Fibroblast of peridontal ligament (primary cell): Measurements from ENCODE around the gene MACROH2A1.

Experiments
- DNase-seq: peaks from one replicate; pipeline ENCODE4 v3.0.0-alpha.2; 2010; ENCODE audit errors: extremely low read depth

MACROH2A1 gene

DNA sequence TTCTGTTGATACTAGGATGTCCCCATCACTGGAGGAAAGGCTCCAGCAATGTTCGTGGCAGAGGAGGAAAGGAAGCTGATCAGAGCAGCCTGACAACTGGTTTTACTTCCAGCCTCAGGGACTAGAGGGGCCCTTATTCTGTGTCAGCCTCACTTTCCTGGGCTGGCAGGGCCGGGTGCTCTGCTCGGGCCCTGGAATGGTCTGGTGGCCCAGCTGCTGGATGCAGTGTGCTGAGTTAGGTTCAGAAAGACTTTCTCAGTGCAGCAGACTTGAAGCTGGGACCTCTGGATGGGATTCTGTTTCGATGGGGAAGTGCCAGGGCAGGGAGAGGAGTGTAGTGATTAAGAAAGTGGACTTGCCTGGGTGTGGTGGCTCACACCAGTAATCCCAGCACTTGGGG lies 81.0 kb downstream of the MACROH2A1 start:
- no peak for DNase-seq

DNA sequence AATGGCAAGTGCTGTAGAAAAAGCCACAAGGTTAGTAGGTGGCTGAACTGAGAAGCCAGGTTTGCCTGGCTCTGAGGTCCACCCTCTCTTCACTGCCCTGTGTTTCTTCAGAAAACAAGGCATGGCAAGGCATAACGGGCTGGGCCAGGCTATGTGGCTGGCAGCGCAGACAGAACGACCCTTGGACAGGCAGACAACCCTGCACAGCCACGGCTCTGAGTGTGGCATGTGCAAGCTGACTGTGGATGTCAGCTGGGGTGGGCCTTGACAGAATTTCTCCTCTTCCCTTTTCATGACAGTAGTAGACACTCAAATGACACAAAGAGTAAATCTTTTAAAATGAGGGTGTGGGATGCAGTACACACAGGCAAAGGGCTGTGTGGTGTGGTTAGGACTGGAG lies 81.7 kb downstream of the MACROH2A1 start:
- no peak for DNase-seq

DNA sequence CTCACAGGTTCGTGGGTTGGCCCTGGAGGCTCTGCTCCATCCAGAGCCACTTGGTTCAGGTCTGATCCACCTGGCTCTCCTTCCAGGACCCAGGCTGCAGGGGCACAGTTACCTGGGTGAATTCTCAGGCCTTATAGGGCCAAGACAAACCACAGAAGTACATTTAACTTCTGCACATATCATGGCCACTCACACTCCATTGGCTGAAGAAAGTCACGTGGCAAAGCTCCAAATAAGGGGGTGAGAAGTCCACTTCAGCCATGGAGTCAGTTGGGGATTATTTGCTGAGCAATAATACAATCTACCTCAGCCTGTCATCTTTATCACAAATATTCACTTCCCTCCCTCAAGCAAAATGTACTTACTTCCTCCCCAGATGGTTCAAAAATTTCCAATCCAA lies 83.6 kb downstream of the MACROH2A1 start:
- no peak for DNase-seq

DNA sequence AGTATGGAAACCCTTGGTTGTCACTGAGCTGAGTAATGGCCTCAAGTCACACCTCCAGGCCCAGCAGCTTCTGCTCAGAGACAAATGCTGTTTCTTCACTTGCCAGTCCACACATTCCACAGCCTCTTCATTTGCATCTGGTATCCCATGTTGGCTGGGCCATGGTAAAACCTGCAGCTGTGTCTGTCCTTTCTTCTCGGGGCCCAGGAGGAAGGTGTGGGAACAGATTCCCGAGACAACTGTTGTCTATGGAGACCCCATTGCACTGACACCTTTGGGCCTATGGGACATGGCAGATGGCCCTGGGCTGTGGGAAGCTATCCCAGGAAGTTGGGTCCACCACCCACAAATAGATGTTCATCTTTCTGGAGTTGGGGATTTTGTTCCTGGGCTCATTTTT lies 85.1 kb downstream of the MACROH2A1 start:
- DNase-seq: no peak

DNA sequence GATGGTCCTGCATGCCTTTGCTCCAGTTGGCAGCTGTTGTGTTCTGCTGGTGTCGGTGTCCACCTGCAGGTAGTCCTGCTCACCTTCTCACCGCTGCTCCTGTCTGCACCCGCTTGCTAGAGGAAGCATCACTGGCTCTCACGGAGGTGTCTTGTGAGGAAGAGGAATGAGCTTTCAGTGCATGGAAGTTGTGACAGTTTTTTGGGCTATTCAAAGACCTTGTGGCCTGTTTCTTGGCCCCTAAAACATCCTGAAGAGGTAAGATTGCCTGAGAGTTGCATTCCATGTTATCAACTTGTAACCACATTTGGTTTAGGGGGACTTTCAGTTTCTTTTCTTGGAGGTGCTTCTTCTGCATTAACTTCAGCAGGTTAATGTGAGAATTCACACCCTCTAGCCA lies 85.6 kb downstream of the MACROH2A1 start:
- DNase-seq: no peak

DNA sequence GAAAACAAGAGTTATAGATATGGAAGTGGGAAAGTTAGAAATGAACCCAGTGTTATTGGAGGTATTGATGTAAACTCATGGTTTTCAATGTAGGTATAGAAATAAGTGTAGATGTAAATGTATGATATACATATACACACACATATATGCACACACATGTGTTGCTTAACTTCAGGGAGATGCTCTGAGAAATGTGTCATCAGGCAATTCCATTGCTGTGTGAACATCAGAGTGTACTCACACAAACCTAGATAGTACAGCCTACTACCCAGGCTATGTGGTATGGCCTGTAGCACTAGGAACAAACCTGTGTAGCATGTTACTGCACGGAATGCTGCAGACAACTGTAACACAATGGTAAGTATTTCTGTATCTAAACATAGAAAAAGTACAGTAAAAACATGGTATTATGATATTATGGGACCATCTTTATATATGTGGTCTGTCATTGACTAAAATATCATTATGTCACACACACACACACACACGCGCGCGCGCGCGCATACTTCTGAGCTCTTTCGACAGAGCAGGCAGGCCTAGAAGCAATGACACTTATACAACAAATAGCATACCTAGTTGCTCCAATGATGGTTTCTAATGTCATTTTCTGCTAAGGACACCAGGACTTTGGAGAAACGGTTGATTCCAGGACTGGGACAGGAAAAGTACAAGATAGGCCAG lies 86.6 kb downstream of the MACROH2A1 start:
- DNase-seq: no peak

DNA sequence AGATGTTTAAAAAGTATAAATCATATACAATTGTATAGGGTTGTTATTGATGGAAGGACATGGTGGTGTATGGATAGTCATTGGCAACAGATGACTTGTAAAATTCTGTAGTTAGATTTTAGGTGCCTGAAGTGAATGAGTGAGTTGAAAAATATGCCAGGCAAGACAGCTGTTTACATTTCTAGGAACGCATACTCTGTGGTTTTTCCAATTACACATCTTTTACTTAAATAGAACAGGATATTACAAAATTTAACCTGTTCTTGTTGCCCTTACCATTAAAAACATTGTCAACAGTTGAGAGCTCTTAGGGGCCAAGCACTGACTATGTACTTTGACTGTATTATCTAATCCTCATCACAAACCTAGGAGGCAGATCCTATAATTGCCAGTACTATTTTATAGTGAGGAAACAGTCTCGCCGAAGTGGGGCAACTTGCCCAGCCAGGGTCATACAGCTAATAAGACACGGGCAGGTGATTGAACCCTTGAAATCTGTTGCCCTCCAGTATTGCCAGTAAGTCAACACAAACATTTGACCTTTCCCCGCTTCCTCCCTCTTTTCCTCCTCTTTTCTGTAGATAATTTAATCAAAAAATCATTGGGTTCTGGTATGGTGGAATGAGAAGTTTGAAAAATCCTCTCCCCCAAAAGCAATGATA lies 88.6 kb downstream of the MACROH2A1 start:
- DNase-seq: peak; percentile 66

DNA sequence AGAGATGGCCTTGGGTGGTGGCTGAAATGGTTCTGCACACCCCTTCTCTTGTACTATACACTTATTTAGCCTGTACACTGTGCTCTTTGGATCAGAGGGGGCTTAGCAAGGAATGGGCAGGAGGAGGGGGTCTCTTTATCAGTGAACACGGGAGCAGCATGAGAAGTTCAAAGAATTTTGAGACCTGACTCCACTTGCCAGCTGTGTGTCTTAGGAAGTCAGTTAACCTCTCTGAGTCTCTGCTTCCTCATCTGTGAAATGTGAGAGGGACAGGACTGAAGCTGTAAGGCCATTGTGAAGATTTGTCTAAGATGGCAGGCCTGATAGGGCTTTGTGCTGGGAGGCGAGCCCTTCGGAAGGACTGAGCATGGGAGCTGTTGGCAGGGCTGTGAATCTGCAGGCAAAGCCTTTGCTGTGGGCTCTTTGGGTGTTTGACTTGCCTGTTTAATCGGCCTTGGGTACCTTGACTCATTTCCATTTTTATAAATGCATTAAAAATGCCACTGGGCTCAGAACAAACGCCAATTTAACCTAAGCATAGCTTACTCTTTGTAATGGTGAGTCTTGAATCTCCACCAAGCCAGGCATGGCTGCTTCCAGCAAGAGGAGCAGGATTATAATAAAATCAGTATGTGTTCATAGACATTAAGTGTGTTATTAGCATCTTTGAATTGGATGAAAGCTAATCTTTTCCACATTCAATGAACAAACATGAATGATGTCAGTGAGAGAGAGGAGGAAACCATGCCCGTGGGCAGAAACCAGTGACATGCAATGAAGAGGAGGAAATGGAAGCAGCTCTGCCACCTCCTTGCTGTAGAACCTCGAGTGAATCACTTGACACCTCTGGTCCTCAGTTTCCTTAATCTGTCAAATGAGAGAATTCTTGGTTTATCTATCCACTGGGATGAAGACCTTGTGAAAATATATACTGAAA lies 89.4 kb downstream of the MACROH2A1 start:
- DNase-seq: no peak

DNA sequence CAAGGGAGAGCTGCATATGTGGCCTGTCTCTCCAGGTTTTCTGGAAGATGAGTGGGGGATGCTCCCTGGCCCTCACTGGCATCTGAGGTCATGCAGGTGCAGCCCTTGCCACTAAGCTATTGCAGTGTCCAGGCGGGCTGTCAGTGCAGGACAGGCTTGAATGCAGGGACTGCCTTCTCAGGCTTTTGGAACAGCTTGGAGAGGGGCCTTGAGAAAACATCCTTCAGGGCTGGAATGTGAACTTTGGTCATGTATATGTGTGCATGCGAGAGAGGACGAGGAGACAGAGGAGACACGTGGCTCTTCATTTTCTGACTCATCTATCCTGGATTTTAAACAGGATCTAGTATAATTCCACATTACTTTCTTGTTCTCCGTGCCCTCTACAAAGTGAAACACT lies 90.3 kb downstream of the MACROH2A1 start:
- peak; percentile 60 for DNase-seq

DNA sequence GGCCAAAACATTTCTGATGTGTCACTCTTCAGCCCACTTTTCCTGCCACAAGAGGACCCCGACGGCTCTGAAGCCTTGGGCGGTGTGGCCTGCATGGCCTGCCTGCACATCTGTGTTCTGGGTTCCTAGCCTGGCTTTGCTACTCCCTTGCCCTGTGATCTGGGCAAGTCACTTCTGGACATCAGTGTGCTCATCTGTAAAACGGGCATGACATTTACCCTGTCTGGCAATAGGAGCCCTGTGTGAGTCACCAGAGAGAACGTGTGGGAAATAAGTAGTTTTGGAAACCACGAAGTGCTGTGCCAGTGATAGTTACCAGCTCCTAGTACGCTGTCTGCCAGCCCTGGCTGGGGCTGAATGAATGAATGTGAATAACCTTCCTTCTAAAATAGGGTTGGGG lies 90.8 kb downstream of the MACROH2A1 start:
- DNase-seq: peak; percentile 57

DNA sequence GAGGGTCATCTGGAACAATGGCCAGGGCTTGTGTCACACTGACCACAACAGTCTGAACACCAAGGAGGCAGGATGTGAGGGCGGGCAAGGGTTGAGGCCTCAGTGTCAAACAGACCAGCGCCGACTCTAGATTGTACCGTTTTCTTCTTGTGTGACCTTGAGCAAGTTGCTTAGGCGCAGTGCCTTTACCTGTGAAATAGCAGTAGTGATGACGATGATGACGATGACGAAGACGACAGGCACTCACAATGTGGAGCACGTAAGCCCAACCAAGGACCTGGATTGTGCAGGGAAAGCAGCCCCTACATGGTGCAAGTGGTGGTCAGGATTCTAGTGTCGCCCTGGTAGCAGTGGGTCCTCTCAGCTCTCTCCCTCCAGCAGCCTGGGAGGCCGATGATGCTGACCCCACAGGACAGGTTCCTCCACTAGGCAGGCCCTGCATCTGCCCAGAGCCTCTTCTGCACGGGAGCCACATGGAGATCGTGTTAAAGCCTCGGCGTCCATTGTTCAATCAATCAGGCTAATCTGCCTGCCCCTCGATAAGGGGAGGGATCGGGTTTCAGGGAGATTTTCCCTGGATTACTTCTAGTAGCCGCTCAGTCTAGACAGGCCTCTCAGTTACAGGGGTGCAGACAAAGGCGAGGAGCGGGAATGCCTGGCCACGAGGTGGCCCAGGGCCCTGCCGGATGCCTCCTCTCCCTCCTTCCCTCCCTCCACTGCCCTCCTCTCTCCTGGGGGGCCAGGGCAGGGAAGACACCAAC lies 91.7 kb downstream of the MACROH2A1 start:
- no peak for DNase-seq

DNA sequence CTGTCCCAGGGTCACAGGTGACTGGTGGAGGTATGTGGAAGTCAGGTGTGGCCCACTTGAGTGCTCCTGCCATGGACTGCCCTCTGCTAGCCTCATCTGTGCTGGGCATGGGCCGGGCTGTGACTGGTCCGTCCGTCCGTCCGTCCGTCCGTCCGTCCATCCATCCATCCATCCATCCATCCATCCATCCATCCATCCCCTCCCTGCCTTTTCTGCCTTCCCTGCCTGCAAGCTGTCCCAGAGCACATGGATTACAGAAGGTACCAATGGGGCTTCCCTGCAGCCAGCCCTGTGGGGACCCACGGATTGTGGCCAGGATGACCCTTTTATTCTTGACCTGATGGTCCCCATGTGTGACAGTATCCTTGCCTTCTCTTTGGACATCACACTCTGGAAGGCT lies 92.5 kb downstream of the MACROH2A1 start:
- DNase-seq: no peak

DNA sequence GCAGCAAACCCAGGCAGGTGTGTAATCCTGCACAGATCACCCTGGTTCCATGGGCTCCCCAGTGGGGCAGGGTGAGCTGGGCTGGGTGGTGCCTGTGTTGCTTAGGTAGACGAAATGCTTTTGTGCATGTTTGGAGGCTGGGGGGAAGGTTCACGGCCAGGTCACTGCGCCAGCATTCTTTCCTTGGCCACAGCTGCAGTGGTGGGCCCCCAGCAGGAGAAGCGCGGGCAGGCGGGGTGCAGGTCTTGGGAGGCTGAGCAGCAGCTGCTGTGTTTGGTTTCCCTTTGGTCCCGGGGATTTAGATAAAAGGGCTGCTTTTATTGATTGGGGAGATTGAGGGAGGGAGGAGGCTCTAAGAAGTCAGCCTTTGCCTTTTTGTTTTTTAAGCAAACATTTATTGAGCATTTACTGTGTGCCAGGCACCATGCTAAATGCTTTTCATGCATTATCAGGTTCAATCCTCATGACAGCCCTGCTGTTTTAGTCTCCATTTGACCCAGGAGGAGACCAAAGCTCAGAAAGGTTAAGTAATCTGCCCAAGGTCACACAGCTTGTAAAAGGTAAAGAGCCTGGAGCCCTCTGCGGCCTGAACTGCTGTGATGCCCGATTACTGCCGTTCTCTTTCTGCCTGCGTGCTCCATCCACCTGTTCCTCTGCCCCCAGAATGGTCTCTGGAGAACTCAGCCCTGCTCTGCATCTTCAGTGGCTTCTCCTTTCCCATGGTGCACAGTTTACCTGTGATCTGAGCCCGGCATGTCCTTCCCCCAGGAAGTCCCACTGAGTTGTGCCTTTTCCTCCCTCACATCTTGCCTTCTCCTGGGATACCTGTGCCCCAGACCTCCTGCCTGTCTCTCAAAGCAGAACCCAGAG lies 94.4 kb downstream of the MACROH2A1 start:
- DNase-seq: no peak

DNA sequence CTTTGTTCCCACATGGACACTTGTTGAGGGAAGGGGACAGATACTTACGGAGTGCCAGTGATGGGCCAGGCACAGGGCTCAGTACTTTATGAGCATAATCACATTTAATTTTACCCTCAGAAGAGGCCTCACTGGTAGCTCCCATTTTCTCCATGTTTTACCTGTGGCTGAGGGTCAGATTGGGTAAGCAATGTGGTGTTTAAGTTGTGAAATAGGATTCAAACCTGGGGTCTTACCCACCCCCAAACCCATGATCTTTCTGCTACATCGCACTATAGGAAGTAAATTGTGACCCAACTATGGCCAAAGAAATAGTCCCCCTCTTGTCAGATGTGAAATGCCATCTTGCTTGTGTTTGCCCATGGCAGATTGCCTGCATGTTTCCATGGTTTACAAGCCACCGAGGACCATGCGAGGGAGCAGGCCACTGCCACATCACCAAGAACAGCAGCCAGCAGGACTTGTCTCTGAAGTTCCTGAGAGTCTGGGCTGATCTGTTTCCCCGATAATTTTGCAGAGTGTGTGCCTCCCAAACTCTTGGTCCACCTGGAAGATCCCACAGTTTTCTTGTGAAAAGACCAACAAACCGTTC lies 95.4 kb downstream of the MACROH2A1 start:
- DNase-seq: no peak

DNA sequence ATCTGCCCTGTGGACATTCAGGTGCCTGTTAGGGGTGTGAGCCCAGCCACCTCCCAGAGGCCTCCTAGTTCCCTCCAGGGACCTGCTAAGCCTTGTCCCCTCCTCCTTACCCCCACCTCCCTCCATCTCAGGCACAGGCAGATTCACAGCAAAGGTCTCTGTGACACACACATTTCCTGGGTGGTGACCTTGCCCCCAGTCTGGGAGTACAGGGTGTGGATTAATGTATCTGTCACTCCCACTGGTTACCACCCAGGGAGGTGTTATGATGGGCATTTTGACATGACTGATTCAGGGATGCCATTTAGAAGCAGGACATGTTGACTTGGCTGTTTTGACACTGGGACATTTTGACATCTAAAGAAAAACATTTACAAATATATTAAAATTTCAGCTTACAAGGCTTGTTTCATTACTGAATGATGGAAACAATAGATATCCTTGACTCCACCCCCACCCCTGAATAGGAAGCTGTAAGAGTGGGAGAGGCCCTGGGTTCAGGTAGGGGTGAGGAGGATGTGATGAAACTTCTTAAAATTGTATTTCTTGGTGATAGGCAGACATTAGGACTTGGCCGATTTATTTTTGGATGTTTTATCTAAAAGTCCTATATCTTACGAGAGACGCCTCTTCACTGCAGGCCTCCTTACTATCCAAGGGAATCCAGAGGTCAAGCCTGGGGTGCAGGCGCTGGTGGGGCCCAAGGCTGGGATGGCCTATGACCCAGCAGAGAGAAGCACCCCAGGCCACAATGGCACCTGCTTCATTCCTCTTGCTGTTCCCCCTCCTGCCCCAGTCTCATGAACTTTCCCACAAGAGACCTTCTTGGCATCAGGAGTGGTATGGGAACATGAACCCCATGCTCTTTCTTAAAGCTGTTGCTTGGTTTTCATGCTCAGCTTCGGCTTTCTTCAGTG lies 101.9 kb downstream of the MACROH2A1 start:
- DNase-seq: no peak

DNA sequence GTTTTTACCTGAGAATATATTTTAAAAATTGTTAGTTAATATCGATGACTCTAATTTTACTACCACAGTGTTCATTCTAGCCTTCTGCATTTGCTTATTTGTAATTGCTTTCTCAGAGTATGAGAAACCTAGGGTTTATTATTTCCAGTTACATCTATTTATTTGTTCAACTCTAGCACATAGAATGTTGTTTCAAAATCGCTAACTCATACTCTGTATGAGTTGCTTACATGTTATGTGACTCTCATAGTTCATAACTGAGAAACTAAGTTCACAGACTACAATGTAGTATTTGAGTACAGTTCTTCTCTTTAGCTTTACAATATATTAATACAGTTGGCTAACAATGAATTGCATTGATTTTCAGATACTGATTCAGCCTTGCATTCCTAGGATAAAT lies 103.2 kb downstream of the MACROH2A1 start:
- DNase-seq: peak; percentile 36

DNA sequence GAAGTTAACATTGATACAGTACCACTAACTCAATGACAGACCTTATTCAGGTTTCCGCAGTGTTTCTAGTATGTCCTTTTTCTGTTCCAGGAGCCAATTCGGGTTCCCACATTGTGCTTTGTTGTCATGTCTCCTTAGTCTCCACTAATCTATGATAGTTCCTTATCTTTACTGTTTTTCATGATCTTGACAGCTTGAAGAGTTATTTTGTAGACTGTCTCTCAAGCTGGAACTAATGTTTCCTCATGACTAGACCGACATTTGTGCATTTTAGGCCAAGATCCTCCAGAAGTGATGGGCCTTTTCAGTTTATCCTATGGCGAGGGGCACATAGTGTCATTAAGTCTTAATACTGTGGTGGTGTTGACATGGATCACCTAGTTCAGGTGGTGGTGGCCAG lies 104.2 kb downstream of the MACROH2A1 start:
- DNase-seq: no peak

DNA sequence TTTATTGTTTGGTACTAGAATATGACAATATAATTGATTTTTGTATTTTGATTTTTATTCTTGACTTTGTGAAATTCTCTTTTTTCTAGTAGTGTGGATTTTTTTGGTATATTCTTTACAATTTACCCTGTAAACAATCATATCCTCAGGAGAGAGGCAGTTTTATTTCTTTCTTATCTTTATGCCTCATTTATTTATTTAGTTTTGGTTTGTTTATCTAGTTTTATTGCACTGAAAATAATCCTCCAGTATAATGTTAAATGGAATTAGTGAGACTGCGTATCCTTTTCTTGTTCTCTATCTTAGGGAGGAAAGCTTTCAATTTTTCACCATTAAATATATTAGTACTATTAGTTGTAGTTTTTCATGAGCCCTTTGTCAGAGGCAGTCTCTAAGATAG lies 109.4 kb downstream of the MACROH2A1 start:
- no peak for DNase-seq

DNA sequence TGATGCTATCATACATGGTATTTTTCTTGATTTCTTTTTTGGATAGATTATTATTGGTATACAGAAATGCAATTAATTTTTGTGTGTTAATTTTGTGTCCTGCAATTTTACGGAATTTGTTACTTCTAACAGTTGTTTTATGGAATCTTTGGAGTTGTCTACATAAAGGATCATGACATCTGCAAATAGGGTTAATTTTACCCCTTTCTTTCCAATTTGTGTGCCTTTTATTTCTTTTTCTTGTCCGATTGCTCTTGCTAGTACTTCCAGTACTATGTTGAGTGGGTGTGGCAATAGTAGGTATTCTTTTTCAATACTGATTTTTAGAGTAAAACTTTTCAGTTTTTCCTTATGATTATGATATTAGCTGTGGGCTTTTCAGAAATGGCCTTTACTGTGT lies 111.5 kb downstream of the MACROH2A1 start:
- no peak for DNase-seq
